ENCODE results near the gene ATG7.
"Not testable (repeated sequence)": the region's sequence is repeated elsewhere in the genome, so short reads cannot be mapped to it uniquely, and the experiment has no call there.

ATG7 gene

GRCh38 chr3:11576453-11576852 lies 304.3 kb downstream of the ATG7 start:
- no peak for DNase-seq

GRCh38 chr3:11578169-11578568 lies 306.0 kb downstream of the ATG7 start:
- DNase-seq = no peak

- DNase-seq = no peak
These were observed 308.4 kb downstream of the ATG7 start for GRCh38 chr3:11580645-11581044.

GRCh38 chr3:11581237-11582190 lies 309.3 kb downstream of the ATG7 start:
- DNase-seq = peak; percentile 70

GRCh38 chr3:11582191-11582968 lies 310.2 kb downstream of the ATG7 start:
- peak; percentile 93 for DNase-seq

GRCh38 chr3:11583235-11583634 lies 311.0 kb downstream of the ATG7 start:
- no peak for DNase-seq

GRCh38 chr3:11583638-11584046 lies 311.4 kb downstream of the ATG7 start:
- DNase-seq = peak; percentile 71

- no peak for DNase-seq
These were observed 312.4 kb downstream of the ATG7 start for GRCh38 chr3:11584570-11584969.

- no peak for DNase-seq
These were observed 315.6 kb downstream of the ATG7 start for GRCh38 chr3:11587766-11588165.

GRCh38 chr3:11588338-11588737 lies 316.1 kb downstream of the ATG7 start:
- no peak for DNase-seq

GRCh38 chr3:11588755-11589154 lies 316.6 kb downstream of the ATG7 start:
- DNase-seq = no peak

GRCh38 chr3:11589706-11590105 lies 317.5 kb downstream of the ATG7 start:
- no peak for DNase-seq

- no peak for DNase-seq
These were observed 318.8 kb downstream of the ATG7 start for GRCh38 chr3:11591002-11591355.

- no peak for DNase-seq
These were observed 319.4 kb downstream of the ATG7 start for GRCh38 chr3:11591391-11592282.

- DNase-seq = no peak
These were observed 320.5 kb downstream of the ATG7 start for GRCh38 chr3:11592445-11593298.

GRCh38 chr3:11593318-11594034 lies 321.3 kb downstream of the ATG7 start:
- DNase-seq = no peak

- not testable (repeated sequence) for DNase-seq
These were observed 322.8 kb downstream of the ATG7 start for GRCh38 chr3:11595024-11595423.

- no peak for DNase-seq
These were observed 324.2 kb downstream of the ATG7 start for GRCh38 chr3:11596387-11596786.

GRCh38 chr3:11600501-11601282 lies 328.5 kb downstream of the ATG7 start:
- DNase-seq = peak; percentile 79
